Epithelial cell of prostate (primary cell): Measurements from ENCODE around the gene HBM.
"Not testable (repeated sequence)": the region's sequence is repeated elsewhere in the genome, so short reads cannot be mapped to it uniquely, and the experiment has no call there.

ENCODE experiments used
- DNase-seq: peaks from one replicate; pipeline ENCODE4 v3.0.0-alpha.2; 2011; ENCODE audit warnings: low read depth, low spot score
- H3K27ac ChIP-seq: fragments of 450-650 bp; 2 replicates; pipeline ENCODE4 v1.5.1; 2017; ENCODE audit warnings: mild to moderate bottlenecking

HBM gene

GRCh38 chr16:165539-166374, at the start of gene HBM:
Gene HBM (plus strand): TSS chr16:165978. CDS start chr16:165998, 20 bp downstream.
- no peak within 1 kb of the TSS for H3K27ac ChIP-seq
- no peak for DNase-seq

- no peak for DNase-seq
- H3K27ac ChIP-seq, result no peak overlapping the region
Observed at GRCh38 chr16:116015-116414, 49.8 kb upstream of the HBM start.

- DNase-seq, result no peak
- no peak overlapping the region for H3K27ac ChIP-seq
Observed at GRCh38 chr16:117379-118365, 48.1 kb upstream of the HBM start.

GRCh38 chr16:118857-119256, 46.9 kb upstream of the HBM start:
- H3K27ac ChIP-seq, result no peak overlapping the region
- no peak for DNase-seq

- DNase-seq, result no peak
- no peak overlapping the region for H3K27ac ChIP-seq
Observed at GRCh38 chr16:119295-119694, 46.5 kb upstream of the HBM start.

GRCh38 chr16:119835-120491, 45.8 kb upstream of the HBM start:
- no peak for DNase-seq
- H3K27ac ChIP-seq, result no peak overlapping the region

- no peak overlapping the region for H3K27ac ChIP-seq
Observed at GRCh38 chr16:120756-121155, 45.0 kb upstream of the HBM start.

GRCh38 chr16:122361-122760, 43.4 kb upstream of the HBM start:
- H3K27ac ChIP-seq, result no peak overlapping the region

More at GRCh38 chr16:120756-121155, 45.0 kb upstream of the HBM start:
- DNase-seq, result no peak

GRCh38 chr16:123558-124350, 42.0 kb upstream of the HBM start:
- H3K27ac ChIP-seq, DNase-seq: not testable (repeated sequence)

More at GRCh38 chr16:122361-122760, 43.4 kb upstream of the HBM start:
- no peak for DNase-seq

GRCh38 chr16:125011-125410, 40.8 kb upstream of the HBM start:
- H3K27ac ChIP-seq, result no peak overlapping the region
- no peak for DNase-seq

- H3K27ac ChIP-seq, result no peak overlapping the region
- no peak for DNase-seq
Observed at GRCh38 chr16:129075-129474, 36.7 kb upstream of the HBM start.

- DNase-seq, result no peak
- H3K27ac ChIP-seq, result no peak overlapping the region
Observed at GRCh38 chr16:130533-131173, 35.1 kb upstream of the HBM start.

GRCh38 chr16:132120-132519, 33.7 kb upstream of the HBM start:
- DNase-seq, result no peak
- no peak overlapping the region for H3K27ac ChIP-seq

GRCh38 chr16:133716-134115, 32.1 kb upstream of the HBM start:
- no peak for DNase-seq
- no peak overlapping the region for H3K27ac ChIP-seq

GRCh38 chr16:138049-138417, 27.7 kb upstream of the HBM start:
- DNase-seq, result no peak
- no peak overlapping the region for H3K27ac ChIP-seq

GRCh38 chr16:140175-140857, 25.5 kb upstream of the HBM start:
- no peak overlapping the region for H3K27ac ChIP-seq
- DNase-seq, result no peak

- H3K27ac ChIP-seq, result no peak overlapping the region
- no peak for DNase-seq
Observed at GRCh38 chr16:142405-142967, 23.3 kb upstream of the HBM start.

GRCh38 chr16:143047-143446, 22.7 kb upstream of the HBM start:
- DNase-seq, result no peak
- no peak overlapping the region for H3K27ac ChIP-seq
